ENCODE data around the gene STXBP6.

STXBP6 gene

GRCh38 chr14:24866067-24866639 is 183.8 kb downstream of the STXBP6 start:
- Mint-ChIP-seq H3K4me3 (no peak overlapping the region), H3K4me1 (peaks cover 0 to 3% of the 10 kb centered on the region in 2 donors), H3K9me3 (no peaks in the 10 kb centered on the region), H3K27ac (no peak overlapping the region), H3K27me3 (peaks cover 0 to 7% of the 10 kb centered on the region in 2 donors), H3K36me3 (no peaks in the 10 kb centered on the region)
- DNase-seq (no peak), ATAC-seq (replicated peaks) (no peak)

- Mint-ChIP-seq H3K27ac (no peak overlapping the region), H3K4me3 (no peak overlapping the region), H3K36me3 (no peaks in the 10 kb centered on the region), H3K4me1 (peaks cover 0 to 3% of the 10 kb centered on the region in 2 donors), H3K9me3 (no peaks in the 10 kb centered on the region), H3K27me3 (peaks cover 3 to 10% of the 10 kb centered on the region in 2 donors)
- DNase-seq (no peak), ATAC-seq (replicated peaks) (no peak)
Measured at GRCh38 chr14:24863968-24864684, 185.8 kb downstream of the STXBP6 start.

DNA sequence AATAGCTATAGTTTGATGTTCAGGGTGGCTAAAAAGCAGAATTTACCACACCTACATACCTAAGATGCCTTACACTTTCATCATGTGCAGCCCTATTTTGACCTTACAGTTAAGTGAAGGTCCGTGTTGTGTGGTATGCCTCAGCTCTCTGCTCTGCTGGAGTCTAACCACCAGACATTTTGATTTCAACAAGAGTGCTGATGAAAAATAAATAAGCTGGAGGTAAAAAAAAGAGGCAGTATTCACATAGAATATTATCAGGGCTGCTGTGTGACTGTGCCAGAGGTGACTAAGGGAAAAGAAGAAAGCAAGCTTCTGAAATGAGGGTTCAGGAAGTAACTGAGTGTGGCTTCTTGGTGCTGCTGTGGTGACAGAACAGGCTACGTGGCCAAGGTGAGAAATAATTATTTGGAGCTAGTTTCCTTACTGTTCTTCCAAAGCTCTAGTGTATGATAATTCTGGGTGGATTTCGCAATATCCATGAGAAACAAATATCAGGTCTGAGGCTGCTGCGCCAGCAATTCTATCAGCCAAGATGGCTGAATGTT is 188.8 kb downstream of the STXBP6 start:
- Mint-ChIP-seq H3K4me3 (no peak overlapping the region), H3K9me3 (no peaks in the 10 kb centered on the region), H3K27me3 (peaks cover 3 to 19% of the 10 kb centered on the region in 2 donors), H3K27ac (no peak overlapping the region), H3K4me1 (peaks cover 0 to 3% of the 10 kb centered on the region in 2 donors), H3K36me3 (no peaks in the 10 kb centered on the region)
- ATAC-seq (replicated peaks) (no peak), DNase-seq (no peak)

- Mint-ChIP-seq H3K4me1 (peaks cover 0 to 3% of the 10 kb centered on the region in 2 donors), H3K27ac (no peak overlapping the region), H3K36me3 (no peaks in the 10 kb centered on the region), H3K27me3 (peaks cover 3 to 19% of the 10 kb centered on the region in 2 donors), H3K4me3 (no peak overlapping the region), H3K9me3 (no peaks in the 10 kb centered on the region)
- no peak for ATAC-seq (replicated peaks)
- no peak for DNase-seq
Measured at GRCh38 chr14:24859559-24859958, 190.4 kb downstream of the STXBP6 start.

DNA sequence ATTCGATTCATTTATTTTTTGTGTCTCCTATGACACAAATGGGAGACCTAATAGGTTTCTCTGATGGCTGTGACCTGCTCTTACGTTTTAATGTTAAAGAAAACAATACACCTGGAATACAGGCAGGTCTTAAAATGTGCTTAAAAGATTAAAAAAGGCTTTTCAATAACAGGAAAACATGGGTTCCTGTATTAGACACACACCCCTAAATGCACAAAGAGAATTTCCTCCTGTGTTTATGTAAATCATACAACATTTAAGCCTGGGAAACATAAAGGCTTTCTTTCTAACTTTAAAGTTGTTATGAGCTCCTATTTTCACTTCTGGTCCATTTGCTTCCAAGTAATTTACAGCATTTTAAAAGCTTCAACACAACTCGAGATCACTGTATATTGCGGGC is 191.3 kb downstream of the STXBP6 start:
- H3K4me3 Mint-ChIP-seq: no peak overlapping the region
- H3K27me3 Mint-ChIP-seq: peaks cover 3 to 19% of the 10 kb centered on the region in 2 donors
- H3K4me1 Mint-ChIP-seq: no peaks in the 10 kb centered on the region
- no peaks in the 10 kb centered on the region for H3K9me3 Mint-ChIP-seq
- no peak overlapping the region for H3K27ac Mint-ChIP-seq
- H3K36me3 Mint-ChIP-seq: no peaks in the 10 kb centered on the region
- no peak for DNase-seq
- ATAC-seq (replicated peaks): no peak

GRCh38 chr14:24858052-24858451 is 191.9 kb downstream of the STXBP6 start:
- no peak for ATAC-seq (replicated peaks)
- no peak for DNase-seq
- no peak overlapping the region for H3K4me3 Mint-ChIP-seq
- no peaks in the 10 kb centered on the region for H3K9me3 Mint-ChIP-seq
- H3K36me3 Mint-ChIP-seq: no peaks in the 10 kb centered on the region
- peaks cover 3 to 19% of the 10 kb centered on the region in 2 donors for H3K27me3 Mint-ChIP-seq
- no peaks in the 10 kb centered on the region for H3K4me1 Mint-ChIP-seq
- H3K27ac Mint-ChIP-seq: no peak overlapping the region

DNA sequence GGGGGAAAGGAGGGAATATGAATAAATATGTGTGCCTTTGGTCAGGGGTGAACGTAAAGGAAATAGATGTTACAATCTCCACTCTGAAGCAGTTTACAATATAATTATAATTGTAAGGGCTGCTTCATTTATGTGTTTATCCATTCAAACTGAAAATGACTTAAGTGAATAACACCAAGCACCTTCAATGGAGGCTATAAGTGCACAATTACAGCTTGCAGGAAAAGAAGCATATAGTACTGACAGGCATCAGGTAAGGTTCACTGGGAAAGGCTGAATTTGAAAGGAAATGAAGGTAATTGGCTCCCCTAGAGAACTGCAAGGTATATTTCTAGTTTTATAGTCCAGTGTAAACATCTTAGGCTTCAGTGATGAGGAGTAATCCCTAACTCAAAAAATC is 192.7 kb downstream of the STXBP6 start:
- no peaks in the 10 kb centered on the region for H3K9me3 Mint-ChIP-seq
- H3K27ac Mint-ChIP-seq: no peak overlapping the region
- H3K4me1 Mint-ChIP-seq: no peaks in the 10 kb centered on the region
- H3K4me3 Mint-ChIP-seq: no peak overlapping the region
- DNase-seq (no peak), ATAC-seq (replicated peaks) (no peak)
- peaks cover 3 to 19% of the 10 kb centered on the region in 2 donors for H3K27me3 Mint-ChIP-seq
- no peaks in the 10 kb centered on the region for H3K36me3 Mint-ChIP-seq

DNA sequence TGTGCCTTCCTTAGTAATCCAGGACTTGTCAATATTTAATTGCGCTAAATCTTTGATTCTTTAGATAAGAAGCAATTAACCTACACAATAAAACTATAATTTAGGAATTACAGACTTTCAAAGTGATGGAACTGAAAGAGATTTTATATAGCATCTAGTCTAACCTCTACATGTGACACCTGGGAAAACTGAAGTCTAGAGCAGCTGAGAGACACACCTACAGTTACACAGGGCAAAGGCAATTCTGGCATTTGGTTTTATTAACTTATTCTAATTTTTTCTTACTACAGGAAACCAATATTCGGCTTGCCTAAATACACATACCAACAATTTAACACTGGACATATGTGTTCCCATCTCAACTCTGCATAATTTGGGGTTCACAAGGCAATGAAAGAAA is 196.5 kb downstream of the STXBP6 start:
- H3K4me1 Mint-ChIP-seq: no peaks in the 10 kb centered on the region
- no peaks in the 10 kb centered on the region for H3K36me3 Mint-ChIP-seq
- ATAC-seq (replicated peaks): no peak
- no peak for DNase-seq
- no peak overlapping the region for H3K4me3 Mint-ChIP-seq
- H3K9me3 Mint-ChIP-seq: no peaks in the 10 kb centered on the region
- peaks cover 0 to 12% of the 10 kb centered on the region in 2 donors for H3K27me3 Mint-ChIP-seq
- H3K27ac Mint-ChIP-seq: no peak overlapping the region

- no peak overlapping the region for H3K27ac Mint-ChIP-seq
- no peaks in the 10 kb centered on the region for H3K9me3 Mint-ChIP-seq
- H3K36me3 Mint-ChIP-seq: no peaks in the 10 kb centered on the region
- DNase-seq: no peak
- H3K4me1 Mint-ChIP-seq: no peaks in the 10 kb centered on the region
- ATAC-seq (replicated peaks): no peak
- H3K4me3 Mint-ChIP-seq: no peak overlapping the region
- H3K27me3 Mint-ChIP-seq: peaks cover 0 to 15% of the 10 kb centered on the region in 2 donors
Measured at GRCh38 chr14:24852312-24853060, 197.5 kb downstream of the STXBP6 start.

DNA sequence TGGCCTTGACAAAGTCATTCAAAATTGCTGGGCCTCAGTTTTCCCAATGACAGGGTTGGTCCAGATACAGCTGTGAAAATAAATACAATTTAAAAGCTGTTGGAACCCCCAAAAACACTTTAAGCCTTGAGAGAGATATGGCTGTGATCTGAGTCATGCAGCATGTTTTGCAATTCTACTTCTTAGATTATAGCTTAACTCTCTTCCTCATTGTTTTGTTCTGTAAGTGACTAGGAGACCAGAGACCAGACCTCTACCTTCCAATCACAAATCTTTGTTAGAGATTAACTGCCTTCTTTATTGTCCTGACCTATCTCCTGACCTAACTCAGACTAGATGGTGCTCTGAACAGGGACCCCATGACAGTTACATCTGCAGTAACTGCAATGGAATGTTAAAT is 198.1 kb downstream of the STXBP6 start:
- Mint-ChIP-seq H3K9me3 (no peaks in the 10 kb centered on the region), H3K36me3 (no peaks in the 10 kb centered on the region), H3K4me1 (no peaks in the 10 kb centered on the region), H3K27ac (no peak overlapping the region), H3K27me3 (peaks cover 0 to 12% of the 10 kb centered on the region in 2 donors), H3K4me3 (no peak overlapping the region)
- ATAC-seq (replicated peaks) (no peak), DNase-seq (no peak)

DNA sequence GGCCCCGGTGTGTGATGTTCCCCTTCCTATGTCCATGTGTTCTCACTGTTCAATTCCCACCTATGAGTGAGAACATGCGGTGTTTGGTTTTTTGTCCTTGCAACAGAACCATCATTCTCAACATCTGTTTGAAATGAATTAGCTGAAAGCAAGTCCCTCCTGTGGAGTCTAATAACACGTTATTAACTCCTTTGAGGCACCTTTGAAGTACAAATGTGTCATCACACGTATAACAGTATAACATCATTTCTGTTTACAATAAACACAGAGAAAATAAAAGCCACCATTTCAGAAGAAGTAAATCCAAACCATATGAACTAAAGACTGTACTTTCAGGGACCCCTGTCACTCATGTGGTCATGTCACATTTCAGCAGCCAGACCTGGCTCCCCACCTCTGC is 198.5 kb downstream of the STXBP6 start:
- peaks cover 0 to 11% of the 10 kb centered on the region in 2 donors for H3K27me3 Mint-ChIP-seq
- H3K36me3 Mint-ChIP-seq: no peaks in the 10 kb centered on the region
- H3K9me3 Mint-ChIP-seq: no peaks in the 10 kb centered on the region
- no peaks in the 10 kb centered on the region for H3K4me1 Mint-ChIP-seq
- no peak overlapping the region for H3K27ac Mint-ChIP-seq
- no peak overlapping the region for H3K4me3 Mint-ChIP-seq
- ATAC-seq (replicated peaks) (no peak), DNase-seq (no peak)

DNA sequence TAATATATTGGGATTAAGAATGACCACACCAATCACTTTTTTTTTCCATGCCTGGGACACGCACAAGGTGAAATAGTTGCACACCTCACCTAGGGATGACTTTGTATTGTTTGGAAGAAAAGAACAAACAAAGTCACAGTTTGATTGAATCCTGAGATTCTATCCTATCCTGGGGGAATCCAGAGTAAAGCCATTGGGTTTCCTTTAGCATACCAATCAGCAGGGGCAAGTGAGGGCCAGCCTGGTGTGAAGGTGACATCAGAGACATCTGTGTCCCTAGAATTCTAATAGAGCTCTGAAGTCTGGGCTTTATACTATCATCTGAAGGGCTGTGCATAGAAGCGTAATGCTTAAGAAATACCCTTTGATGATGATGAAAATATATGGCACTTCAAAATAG is 199.9 kb downstream of the STXBP6 start:
- Mint-ChIP-seq H3K27me3 (peaks cover 0 to 18% of the 10 kb centered on the region in 2 donors), H3K36me3 (no peaks in the 10 kb centered on the region), H3K4me3 (no peak overlapping the region), H3K4me1 (no peaks in the 10 kb centered on the region), H3K9me3 (no peaks in the 10 kb centered on the region), H3K27ac (no peak overlapping the region)
- ATAC-seq (replicated peaks) (no peak), DNase-seq (no peak)

DNA sequence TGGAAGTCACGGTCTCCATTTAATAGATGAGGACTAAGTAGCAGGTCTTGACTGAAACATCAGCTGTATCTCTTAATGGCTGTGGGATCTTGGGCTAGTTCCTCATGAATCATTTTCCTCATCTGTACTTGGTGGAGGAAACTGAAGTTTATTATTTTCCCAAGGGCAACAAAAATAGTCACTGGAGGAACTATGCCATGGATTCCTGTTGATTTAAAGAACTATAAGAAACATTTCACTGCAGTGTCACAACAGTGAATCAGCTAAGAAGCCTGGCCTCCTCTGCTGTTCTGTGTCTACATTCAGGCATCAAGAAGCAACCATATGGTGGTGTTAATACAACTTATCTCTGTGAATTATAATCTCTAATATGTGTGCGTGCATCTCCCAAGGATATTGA is 200.5 kb downstream of the STXBP6 start:
- ATAC-seq (replicated peaks) (no peak), DNase-seq (no peak)
- H3K27me3 Mint-ChIP-seq: peaks cover 0 to 22% of the 10 kb centered on the region in 2 donors
- no peaks in the 10 kb centered on the region for H3K36me3 Mint-ChIP-seq
- H3K4me3 Mint-ChIP-seq: no peak overlapping the region
- no peaks in the 10 kb centered on the region for H3K9me3 Mint-ChIP-seq
- H3K27ac Mint-ChIP-seq: no peak overlapping the region
- H3K4me1 Mint-ChIP-seq: no peaks in the 10 kb centered on the region

DNA sequence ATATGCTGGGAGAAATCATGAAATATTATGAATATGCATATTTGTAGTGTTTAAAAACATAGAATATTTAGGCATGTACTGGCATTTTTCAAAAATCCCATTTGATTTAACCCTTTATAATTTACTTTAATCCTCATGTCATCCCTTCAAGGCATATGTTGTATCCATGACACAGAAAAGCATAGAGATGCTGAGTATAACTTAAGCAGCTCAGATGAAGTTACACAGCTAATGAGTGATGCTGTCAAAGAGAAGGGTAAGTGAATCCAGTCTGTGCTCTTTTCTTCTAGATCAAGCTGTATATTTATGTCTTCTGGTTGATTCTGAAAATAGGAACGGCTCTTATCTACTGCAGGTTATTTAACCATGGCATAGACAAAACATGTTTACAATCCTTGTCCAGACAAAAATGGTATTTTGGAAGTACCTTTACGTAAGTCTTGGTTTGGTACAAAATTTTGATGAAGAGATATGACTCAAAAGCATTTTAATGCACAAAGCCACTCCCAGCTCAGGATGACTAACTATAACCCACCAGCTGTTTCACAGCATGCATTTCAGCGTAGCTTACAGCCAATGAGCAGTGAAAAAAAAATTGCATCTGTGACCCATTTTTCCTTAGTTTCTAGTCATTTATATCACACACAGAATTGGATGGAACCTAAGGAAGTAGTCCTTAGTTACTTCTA is 201.7 kb downstream of the STXBP6 start:
- ATAC-seq (replicated peaks) (no peak), DNase-seq (no peak)
- Mint-ChIP-seq H3K4me3 (no peak overlapping the region), H3K27ac (no peak overlapping the region), H3K9me3 (no peaks in the 10 kb centered on the region), H3K4me1 (no peaks in the 10 kb centered on the region), H3K27me3 (peaks cover 0 to 22% of the 10 kb centered on the region in 2 donors), H3K36me3 (no peaks in the 10 kb centered on the region)
